WTC11 (cell line): ENCODE data around the gene SLC2A4RG. TPM values are rescaled to one million over a fixed set of nuclear protein-coding genes. Genes with fewer than 3 reads are reported as not detected.

Experiments
- ATAC-seq: fragments of 200-7000 bp; cut with Tn5 transposase; 2 replicates; pipeline ENCODE4 v1.10.0; 2021; ENCODE audit warnings: mild to moderate bottlenecking, moderate library complexity
- CTCF ChIA-PET: fragments of 300-600 bp; sonication (Branson Sonifier 250); formaldehyde crosslinking; loops from one replicate; lab custom pipeline; 2021; ENCODE audit warnings: antibody characterized with exemption; lab: Charles Lee
- POLR2A ChIA-PET: fragments of 350-600 bp; sonication (Branson Sonifier 250); formaldehyde crosslinking; loops from one replicate; lab custom pipeline; 2021; ENCODE audit warnings: antibody characterized with exemption; lab: Charles Lee
- DNase-seq: peaks from one replicate; pipeline ENCODE4 v3.0.0; 2021; ENCODE audit warnings: low spot score
- H3K27ac Mint-ChIP-seq: 2 replicates; pipeline ENCODE4 v1.8.0; 2021; ENCODE audit warnings: mixed read lengths
- H3K27me3 Mint-ChIP-seq: 2 replicates; pipeline ENCODE4 v1.8.0; 2021; ENCODE audit warnings: low read depth, mild to moderate bottlenecking, moderate library complexity, mixed read lengths
- H3K36me3 Mint-ChIP-seq: 2 replicates; pipeline ENCODE4 v1.8.0; 2021; ENCODE audit warnings: mixed read lengths
- H3K4me1 Mint-ChIP-seq: 2 replicates; pipeline ENCODE4 v1.8.0; 2022; ENCODE audit warnings: mixed read lengths
- H3K4me3 Mint-ChIP-seq: 2 replicates; pipeline ENCODE4 v1.8.0; 2021; ENCODE audit warnings: mild to moderate bottlenecking, moderate library complexity, mixed read lengths
- H3K9me3 Mint-ChIP-seq: 2 replicates; pipeline ENCODE4 v1.8.0; 2021; ENCODE audit warnings: mixed read lengths
- E2F4 ChIP-seq: sonication (generic); formaldehyde crosslinking; IDR thresholded peaks from 2 replicates; pipeline ENCODE4 v1.8.1; 2022; ENCODE audit warnings: low read depth, mild to moderate bottlenecking, moderate library complexity, missing genetic modification reagents, borderline replicate concordance
- E2F5 ChIP-seq: sonication (generic); formaldehyde crosslinking; IDR thresholded peaks from 2 replicates; pipeline ENCODE4 v1.8.1; 2022; ENCODE audit warnings: mild to moderate bottlenecking, moderate library complexity, missing genetic modification reagents
- FOXJ3 ChIP-seq: sonication (generic); formaldehyde crosslinking; IDR thresholded peaks from 2 replicates; pipeline ENCODE4 v1.9.0; 2021; ENCODE audit warnings: missing genetic modification reagents, mild to moderate bottlenecking, borderline replicate concordance
- FOXP1 ChIP-seq: sonication (generic); formaldehyde crosslinking; IDR thresholded peaks from 2 replicates; pipeline ENCODE4 v1.8.0; 2022; ENCODE audit warnings: missing genetic modification reagents, mild to moderate bottlenecking, moderate library complexity, borderline replicate concordance
- GTF2I ChIP-seq: fragments of 250-450 bp; sonication (Bioruptor Pico); conservative IDR thresholded peaks from 2 replicates; pipeline ENCODE4 v1.4.0; 2021; ENCODE audit warnings: mild to moderate bottlenecking
- HMGA2 ChIP-seq: fragments of 250-450 bp; sonication (Bioruptor Pico); IDR thresholded peaks from 2 replicates; pipeline ENCODE4 v1.4.0; 2021; ENCODE audit warnings: mild to moderate bottlenecking, moderate library complexity
- IRF2 ChIP-seq: sonication (generic); formaldehyde crosslinking; IDR thresholded peaks from 2 replicates; pipeline ENCODE4 v1.8.0; 2022; ENCODE audit warnings: low read depth, missing genetic modification reagents, borderline replicate concordance
- JUN ChIP-seq: sonication (generic); formaldehyde crosslinking; IDR thresholded peaks from 2 replicates; pipeline ENCODE4 v1.8.0; 2023; ENCODE audit warnings: mild to moderate bottlenecking, missing genetic modification reagents
- KAT7 ChIP-seq: sonication (generic); formaldehyde crosslinking; IDR thresholded peaks from 2 replicates; pipeline ENCODE4 v1.8.1; 2023; ENCODE audit warnings: missing genetic modification reagents, mild to moderate bottlenecking, borderline replicate concordance
- MLX ChIP-seq: sonication (generic); formaldehyde crosslinking; IDR thresholded peaks from 2 replicates; pipeline ENCODE4 v1.8.1; 2023; ENCODE audit warnings: mild to moderate bottlenecking, missing genetic modification reagents, moderate library complexity
- NR2C2 ChIP-seq: sonication (generic); formaldehyde crosslinking; IDR thresholded peaks from 2 replicates; pipeline ENCODE4 v1.8.0; 2022; ENCODE audit warnings: mild to moderate bottlenecking, missing genetic modification reagents
- NR3C1 ChIP-seq: sonication (generic); formaldehyde crosslinking; conservative IDR thresholded peaks from 2 replicates; pipeline ENCODE4 v1.8.1; 2023; ENCODE audit warnings: low read depth, mild to moderate bottlenecking, missing genetic modification reagents
- SMAD3 ChIP-seq: sonication (generic); formaldehyde crosslinking; IDR thresholded peaks from 2 replicates; pipeline ENCODE4 v1.8.0; 2022; ENCODE audit warnings: missing genetic modification reagents, mild to moderate bottlenecking, borderline replicate concordance
- SMAD4 ChIP-seq: sonication (generic); formaldehyde crosslinking; IDR thresholded peaks from 2 replicates; pipeline ENCODE4 v1.8.0; 2022; ENCODE audit warnings: mild to moderate bottlenecking, missing genetic modification reagents
- TEAD4 ChIP-seq: sonication (generic); formaldehyde crosslinking; IDR thresholded peaks from 2 replicates; pipeline ENCODE4 v1.8.0; 2022; ENCODE audit warnings: mild to moderate bottlenecking, missing genetic modification reagents
- ZNF138 ChIP-seq: sonication (generic); formaldehyde crosslinking; conservative IDR thresholded peaks from 2 replicates; pipeline ENCODE4 v1.8.1; 2022; ENCODE audit warnings: mild to moderate bottlenecking, moderate library complexity, missing genetic modification reagents
- ZNF396 ChIP-seq: fragments of 250-450 bp; sonication (Bioruptor Pico); IDR thresholded peaks from 2 replicates; pipeline ENCODE4 v1.8.0; 2021; ENCODE audit warnings: mild to moderate bottlenecking, moderate library complexity, borderline replicate concordance
- ZNF671 ChIP-seq: fragments of 250-450 bp; sonication (Bioruptor Pico); IDR thresholded peaks from 2 replicates; pipeline ENCODE4 v1.8.0; 2021; ENCODE audit warnings: mild to moderate bottlenecking
- total RNA-seq: library from RNA; stranded (reverse); gene quantifications from 3 replicates; pipeline ENCODE4 v1.2.3, GENCODE V29; 2021
- TF ChIP-seq, protein P1 (sequence below): sonication (generic); formaldehyde crosslinking; IDR thresholded peaks from 2 replicates; pipeline ENCODE4 v1.8.0; 2023; ENCODE audit warnings: missing genetic modification reagents
- TF ChIP-seq, protein P2 (sequence below): fragments of 250-450 bp; sonication (Bioruptor Pico); IDR thresholded peaks from 2 replicates; pipeline ENCODE4 v1.9.0; 2021; ENCODE audit warnings: mild to moderate bottlenecking, borderline replicate concordance
- TF ChIP-seq, protein P3 (sequence below): sonication (generic); formaldehyde crosslinking; IDR thresholded peaks from 2 replicates; pipeline ENCODE4 v1.8.1; 2022; ENCODE audit warnings: missing genetic modification reagents, borderline replicate concordance

The SLC2A4RG gene
- total RNA-seq, 1 experiment from 2014 or later = 43.3 TPM

GRCh38 chr20:63747622-63748069 is 8.1 kb downstream of the SLC2A4RG start:
- Mint-ChIP-seq H3K27ac (no peak overlapping the region), H3K9me3 (no peaks in the 10 kb centered on the region), H3K4me1 (peaks cover 6% of the 10 kb centered on the region), H3K36me3 (0 out of 2 replicates have a peak, but pooled peaks cover 3% of the 10 kb centered on the region), H3K27me3 (no peaks in the 10 kb centered on the region), H3K4me3 (no peak overlapping the region)
- CTCF ChIA-PET = interaction anchor here (0.9 kb wide), 1 partner anchor 27 kb away, joined by 3 read pairs; no protein-coding TSS in a partner anchor
- POLR2A ChIA-PET = no interaction called here
- ATAC-seq (no peak), DNase-seq (no peak)
- TF ChIP-seq ZNF671 (CRISPR knock-in tag) (no peak), SMAD4 (CRISPR knock-in tag) (no peak), FOXJ3 (CRISPR knock-in tag) (no peak), NR3C1 (CRISPR knock-in tag) (no peak), GTF2I (no peak), E2F5 (CRISPR knock-in tag) (no peak), E2F4 (CRISPR knock-in tag) (no peak), MLX (no peak), ZNF138 (CRISPR knock-in tag) (no peak), ZNF396 (no peak)
- TF ChIP-seq, protein P1, sequence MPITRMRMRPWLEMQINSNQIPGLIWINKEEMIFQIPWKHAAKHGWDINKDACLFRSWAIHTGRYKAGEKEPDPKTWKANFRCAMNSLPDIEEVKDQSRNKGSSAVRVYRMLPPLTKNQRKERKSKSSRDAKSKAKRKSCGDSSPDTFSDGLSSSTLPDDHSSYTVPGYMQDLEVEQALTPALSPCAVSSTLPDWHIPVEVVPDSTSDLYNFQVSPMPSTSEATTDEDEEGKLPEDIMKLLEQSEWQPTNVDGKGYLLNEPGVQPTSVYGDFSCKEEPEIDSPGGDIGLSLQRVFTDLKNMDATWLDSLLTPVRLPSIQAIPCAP = no peak
- TF ChIP-seq, protein P2, sequence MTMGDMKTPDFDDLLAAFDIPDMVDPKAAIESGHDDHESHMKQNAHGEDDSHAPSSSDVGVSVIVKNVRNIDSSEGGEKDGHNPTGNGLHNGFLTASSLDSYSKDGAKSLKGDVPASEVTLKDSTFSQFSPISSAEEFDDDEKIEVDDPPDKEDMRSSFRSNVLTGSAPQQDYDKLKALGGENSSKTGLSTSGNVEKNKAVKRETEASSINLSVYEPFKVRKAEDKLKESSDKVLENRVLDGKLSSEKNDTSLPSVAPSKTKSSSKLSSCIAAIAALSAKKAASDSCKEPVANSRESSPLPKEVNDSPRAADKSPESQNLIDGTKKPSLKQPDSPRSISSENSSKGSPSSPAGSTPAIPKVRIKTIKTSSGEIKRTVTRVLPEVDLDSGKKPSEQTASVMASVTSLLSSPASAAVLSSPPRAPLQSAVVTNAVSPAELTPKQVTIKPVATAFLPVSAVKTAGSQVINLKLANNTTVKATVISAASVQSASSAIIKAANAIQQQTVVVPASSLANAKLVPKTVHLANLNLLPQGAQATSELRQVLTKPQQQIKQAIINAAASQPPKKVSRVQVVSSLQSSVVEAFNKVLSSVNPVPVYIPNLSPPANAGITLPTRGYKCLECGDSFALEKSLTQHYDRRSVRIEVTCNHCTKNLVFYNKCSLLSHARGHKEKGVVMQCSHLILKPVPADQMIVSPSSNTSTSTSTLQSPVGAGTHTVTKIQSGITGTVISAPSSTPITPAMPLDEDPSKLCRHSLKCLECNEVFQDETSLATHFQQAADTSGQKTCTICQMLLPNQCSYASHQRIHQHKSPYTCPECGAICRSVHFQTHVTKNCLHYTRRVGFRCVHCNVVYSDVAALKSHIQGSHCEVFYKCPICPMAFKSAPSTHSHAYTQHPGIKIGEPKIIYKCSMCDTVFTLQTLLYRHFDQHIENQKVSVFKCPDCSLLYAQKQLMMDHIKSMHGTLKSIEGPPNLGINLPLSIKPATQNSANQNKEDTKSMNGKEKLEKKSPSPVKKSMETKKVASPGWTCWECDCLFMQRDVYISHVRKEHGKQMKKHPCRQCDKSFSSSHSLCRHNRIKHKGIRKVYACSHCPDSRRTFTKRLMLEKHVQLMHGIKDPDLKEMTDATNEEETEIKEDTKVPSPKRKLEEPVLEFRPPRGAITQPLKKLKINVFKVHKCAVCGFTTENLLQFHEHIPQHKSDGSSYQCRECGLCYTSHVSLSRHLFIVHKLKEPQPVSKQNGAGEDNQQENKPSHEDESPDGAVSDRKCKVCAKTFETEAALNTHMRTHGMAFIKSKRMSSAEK (CRISPR knock-in tag) = no peak
- TF ChIP-seq, protein P3, sequence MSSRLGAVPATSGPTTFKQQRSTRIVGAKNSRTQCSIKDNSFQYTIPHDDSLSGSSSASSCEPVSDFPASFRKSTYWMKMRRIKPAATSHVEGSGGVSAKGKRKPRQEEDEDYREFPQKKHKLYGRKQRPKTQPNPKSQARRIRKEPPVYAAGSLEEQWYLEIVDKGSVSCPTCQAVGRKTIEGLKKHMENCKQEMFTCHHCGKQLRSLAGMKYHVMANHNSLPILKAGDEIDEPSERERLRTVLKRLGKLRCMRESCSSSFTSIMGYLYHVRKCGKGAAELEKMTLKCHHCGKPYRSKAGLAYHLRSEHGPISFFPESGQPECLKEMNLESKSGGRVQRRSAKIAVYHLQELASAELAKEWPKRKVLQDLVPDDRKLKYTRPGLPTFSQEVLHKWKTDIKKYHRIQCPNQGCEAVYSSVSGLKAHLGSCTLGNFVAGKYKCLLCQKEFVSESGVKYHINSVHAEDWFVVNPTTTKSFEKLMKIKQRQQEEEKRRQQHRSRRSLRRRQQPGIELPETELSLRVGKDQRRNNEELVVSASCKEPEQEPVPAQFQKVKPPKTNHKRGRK (CRISPR knock-in tag) = no peak

DNA sequence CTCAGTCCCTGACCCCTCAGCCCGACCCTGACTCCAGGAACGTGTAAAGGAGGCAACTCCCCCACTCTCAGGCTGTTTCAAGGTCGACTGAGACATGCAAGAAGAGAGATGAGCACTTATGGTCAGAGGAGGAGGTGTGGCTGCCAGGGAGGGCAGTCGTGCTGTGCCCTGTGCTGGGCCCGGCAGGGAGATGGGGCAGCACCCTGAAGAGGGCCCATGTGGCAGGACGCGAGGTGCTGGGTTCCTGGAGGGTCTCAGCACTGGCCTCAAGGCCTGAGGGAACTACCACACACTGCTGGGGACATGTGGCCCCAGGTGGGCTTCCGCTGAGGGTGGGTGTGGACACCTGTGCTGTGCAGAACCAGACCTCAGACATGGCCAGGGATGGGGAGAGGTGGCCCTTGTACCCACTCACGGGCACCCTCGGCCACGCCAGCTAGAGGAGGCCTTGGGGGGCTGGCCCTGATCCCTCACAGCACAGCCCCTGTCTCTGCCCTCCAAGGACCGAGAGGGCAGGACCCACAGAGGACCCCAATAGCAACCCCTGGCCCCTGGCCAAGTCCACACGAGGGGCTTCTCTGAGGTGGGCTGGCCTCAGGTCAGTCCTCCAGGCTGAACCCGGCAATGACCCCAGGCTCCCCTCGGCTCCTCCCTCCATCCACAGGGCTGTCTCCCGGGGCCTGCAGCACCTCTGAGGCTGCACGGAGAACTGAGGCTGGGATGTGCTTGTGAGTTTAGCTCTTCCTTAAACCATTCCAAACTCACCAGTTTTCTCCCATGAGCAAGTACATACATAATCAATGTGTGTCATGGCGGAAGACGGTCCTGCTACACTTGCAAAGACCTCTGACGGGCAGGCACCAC is 8.7 kb downstream of the SLC2A4RG start:
- TF ChIP-seq FOXP1 (CRISPR knock-in tag) = no peak
- TF ChIP-seq KAT7 (CRISPR knock-in tag) = no peak
- TF ChIP-seq NR2C2 (CRISPR knock-in tag) = no peak
- no peak for TF ChIP-seq IRF2
- TF ChIP-seq E2F4 (CRISPR knock-in tag) = no peak
- no peak for TF ChIP-seq JUN (CRISPR knock-in tag)
- no peak for TF ChIP-seq SMAD3 (CRISPR knock-in tag)
- TF ChIP-seq HMGA2 = no peak
- TF ChIP-seq TEAD4 = no peak
- no peak for TF ChIP-seq ZNF396
- Mint-ChIP-seq H3K36me3 (0 out of 2 replicates have a peak, but pooled peaks cover 3% of the 10 kb centered on the region), H3K4me3 (no peak overlapping the region), H3K27me3 (no peaks in the 10 kb centered on the region), H3K4me1 (peaks cover 10% of the 10 kb centered on the region), H3K27ac (no peak overlapping the region; the same call in 1 of the 2 replicates), H3K9me3 (no peaks in the 10 kb centered on the region)
- DNase-seq (no peak), ATAC-seq (no peak)
- ChIA-PET CTCF (interaction anchor here (0.9 to 2.6 kb wide), 3 partner anchors 8 to 225 kb away, joined by 3 to 8 read pairs (median 3); no protein-coding TSS in a partner anchor), POLR2A (no interaction called here)
